ENCODE measurements around the gene ACSS3. TPM values are rescaled to one million over a fixed set of nuclear protein-coding genes. Genes with fewer than 3 reads are reported as not detected.

ACSS3 gene
- total RNA-seq, 1 donor = 26.8 TPM

DNA sequence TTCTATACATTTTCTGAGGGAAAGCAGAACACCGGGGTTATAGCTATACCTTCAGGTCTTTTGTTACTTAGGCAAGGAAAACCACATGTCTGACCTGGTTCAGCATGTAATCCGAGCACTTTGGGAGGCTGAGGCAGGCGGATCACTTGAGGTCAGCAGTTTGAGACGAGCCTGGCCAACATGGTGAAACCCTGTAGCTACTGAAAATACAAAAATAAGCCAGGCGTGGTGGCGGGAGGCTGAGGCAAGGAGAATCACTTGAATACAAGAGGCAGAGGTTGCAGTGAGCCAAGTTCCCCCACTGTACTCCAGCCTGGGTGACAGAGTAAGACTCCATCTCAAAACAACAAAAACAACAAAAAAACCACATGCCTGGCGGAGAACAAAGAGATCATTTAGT is 177.6 kb downstream of the ACSS3 start:
- TF ChIP-seq, protein P1, sequence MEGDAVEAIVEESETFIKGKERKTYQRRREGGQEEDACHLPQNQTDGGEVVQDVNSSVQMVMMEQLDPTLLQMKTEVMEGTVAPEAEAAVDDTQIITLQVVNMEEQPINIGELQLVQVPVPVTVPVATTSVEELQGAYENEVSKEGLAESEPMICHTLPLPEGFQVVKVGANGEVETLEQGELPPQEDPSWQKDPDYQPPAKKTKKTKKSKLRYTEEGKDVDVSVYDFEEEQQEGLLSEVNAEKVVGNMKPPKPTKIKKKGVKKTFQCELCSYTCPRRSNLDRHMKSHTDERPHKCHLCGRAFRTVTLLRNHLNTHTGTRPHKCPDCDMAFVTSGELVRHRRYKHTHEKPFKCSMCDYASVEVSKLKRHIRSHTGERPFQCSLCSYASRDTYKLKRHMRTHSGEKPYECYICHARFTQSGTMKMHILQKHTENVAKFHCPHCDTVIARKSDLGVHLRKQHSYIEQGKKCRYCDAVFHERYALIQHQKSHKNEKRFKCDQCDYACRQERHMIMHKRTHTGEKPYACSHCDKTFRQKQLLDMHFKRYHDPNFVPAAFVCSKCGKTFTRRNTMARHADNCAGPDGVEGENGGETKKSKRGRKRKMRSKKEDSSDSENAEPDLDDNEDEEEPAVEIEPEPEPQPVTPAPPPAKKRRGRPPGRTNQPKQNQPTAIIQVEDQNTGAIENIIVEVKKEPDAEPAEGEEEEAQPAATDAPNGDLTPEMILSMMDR (IDR thresholded peaks at IDR 0.05; ENCODE audit: insufficient read depth, low read depth, low read length) = no peak
- no peak overlapping the region for H3K4me3 ChIP-seq (ENCODE audit: low read depth, low read length)
- no peak for DNase-seq (ENCODE audit: low read depth)

DNA sequence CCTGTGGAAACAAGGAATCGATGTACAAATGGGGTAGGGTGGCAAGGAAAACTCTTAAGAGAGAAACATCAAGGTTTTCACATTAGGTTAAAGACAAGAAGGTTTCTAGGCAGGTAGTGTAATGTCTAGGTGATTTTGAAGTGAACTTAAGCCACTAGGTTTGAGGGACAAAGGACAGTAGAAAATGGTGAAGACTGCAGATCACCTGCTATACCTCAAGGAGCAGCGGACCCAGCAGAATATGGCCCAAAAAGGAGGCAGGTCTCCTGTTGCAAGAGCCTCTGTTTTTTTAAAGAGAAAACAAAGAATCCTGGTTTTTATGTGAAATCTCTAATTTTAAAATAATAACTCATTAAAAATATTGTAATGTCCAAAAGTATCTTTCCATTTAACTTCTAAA is 178.1 kb downstream of the ACSS3 start:
- H3K4me3 ChIP-seq (ENCODE audit: low read depth, low read length) = no peak overlapping the region
- TF ChIP-seq, protein P1 (IDR thresholded peaks at IDR 0.05; ENCODE audit: insufficient read depth, low read depth, low read length) = no peak
- DNase-seq (ENCODE audit: low read depth) = no peak

DNA sequence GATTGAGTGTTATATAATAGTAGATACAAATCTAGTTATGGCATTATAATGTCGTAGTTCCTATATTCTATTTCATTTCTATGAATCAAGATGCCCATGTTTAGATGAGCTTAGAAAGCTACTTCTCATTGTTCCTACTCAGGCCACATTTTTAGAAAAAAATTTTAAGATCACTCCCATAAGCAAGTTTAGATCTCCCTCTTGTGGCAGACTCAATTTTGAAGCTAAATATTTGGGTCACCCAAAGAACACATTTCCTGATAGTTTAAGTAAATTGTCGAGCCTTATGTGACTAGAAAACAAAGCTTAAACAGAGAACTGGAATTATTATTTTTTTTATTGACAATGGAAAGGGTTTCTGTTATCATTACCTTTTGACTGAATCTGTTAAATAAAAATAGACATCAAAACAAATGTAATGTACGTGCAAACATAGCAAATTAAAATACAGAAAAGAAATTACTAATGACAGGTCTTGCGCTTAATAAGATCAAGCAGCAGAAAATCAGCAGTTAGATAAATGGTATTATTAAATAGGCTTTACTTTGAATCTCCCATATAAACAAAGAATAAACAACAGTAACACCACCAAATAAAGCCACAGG is 180.2 kb downstream of the ACSS3 start:
- no peak overlapping the region for H3K4me3 ChIP-seq (ENCODE audit: low read depth, low read length)
- peak; percentile 54 for DNase-seq (ENCODE audit: low read depth)
- TF ChIP-seq, protein P1 (IDR thresholded peaks at IDR 0.05; ENCODE audit: insufficient read depth, low read depth, low read length) = peak; percentile 57

DNA sequence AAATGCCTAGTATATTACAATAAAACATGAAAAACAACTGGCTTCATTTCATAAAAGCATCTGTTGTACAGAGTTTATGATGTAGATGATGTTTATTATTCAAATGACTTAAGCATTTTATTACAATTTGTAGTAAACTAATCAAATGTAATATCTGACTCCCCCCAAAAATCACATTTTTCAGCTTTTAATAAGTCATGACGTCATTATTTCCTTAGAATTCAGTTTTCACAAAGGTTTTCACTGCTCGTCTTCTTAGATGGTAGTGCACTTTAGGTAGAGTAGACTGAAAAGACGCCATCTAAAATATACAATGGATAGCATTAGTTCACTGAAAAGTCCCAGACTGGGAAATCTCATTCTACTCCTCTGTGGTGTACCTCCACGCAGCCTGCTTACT is 181.5 kb downstream of the ACSS3 start:
- DNase-seq (ENCODE audit: low read depth) = no peak
- TF ChIP-seq, protein P1 (IDR thresholded peaks at IDR 0.05; ENCODE audit: insufficient read depth, low read depth, low read length) = no peak

DNA sequence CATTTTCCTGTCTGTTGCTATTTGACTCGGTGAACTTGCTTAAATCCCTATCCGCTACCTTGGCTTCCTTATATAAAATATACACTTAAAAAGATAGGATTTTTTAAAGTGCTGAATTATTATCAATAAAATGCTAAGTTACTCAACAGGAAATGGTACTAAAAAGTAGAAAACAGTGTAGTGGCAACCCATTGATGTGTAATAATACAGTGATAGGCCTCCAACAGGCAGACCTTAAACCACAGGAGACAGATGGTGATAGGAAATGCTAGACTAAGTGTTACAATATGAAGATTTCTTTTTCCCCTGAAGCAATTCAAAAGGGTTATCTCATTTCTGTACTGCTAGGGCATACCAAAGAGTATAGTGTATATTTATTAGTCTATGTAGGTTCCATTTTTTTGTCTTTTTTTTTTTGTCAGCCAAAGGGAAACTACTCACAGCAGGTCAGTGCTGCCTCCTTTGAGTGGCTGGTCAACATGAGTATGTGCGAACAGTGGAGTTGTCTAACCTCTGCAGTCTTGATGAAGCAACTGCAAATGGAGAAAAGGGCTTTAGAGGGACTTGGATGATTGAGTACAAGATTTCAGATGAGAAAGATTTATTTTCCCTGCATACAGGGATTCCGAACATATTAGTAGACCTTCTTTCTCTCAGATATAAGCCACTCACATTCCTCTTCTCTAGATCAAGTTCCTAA is 183.8 kb downstream of the ACSS3 start:
- TF ChIP-seq, protein P1 (IDR thresholded peaks at IDR 0.05; ENCODE audit: insufficient read depth, low read depth, low read length) = no peak
- no peak overlapping the region for H3K4me3 ChIP-seq (ENCODE audit: low read depth, low read length)
- DNase-seq (ENCODE audit: low read depth) = no peak

More for the DNA sequence above, 181.5 kb downstream of the ACSS3 start:
- no peak overlapping the region for H3K4me3 ChIP-seq (ENCODE audit: low read depth, low read length)

DNA sequence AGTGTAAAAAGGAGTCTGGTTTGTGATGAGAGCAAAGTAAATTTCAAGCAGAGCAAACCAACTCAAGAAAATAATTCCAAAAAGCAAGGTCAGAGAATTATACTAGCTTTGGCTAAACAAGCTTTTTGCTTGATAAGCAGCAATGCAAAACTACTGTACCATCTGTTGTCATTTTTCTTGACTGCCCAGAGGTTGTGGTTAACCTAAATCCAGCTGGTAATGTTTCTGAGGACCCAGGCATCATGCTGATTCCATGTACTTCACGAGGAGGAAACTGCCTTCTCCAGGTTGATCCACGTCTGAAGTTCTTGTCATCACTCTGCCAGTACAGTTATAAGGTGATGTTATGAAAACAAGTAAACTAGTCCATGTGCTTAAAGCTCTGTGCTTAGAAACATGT is 185.2 kb downstream of the ACSS3 start:
- H3K4me3 ChIP-seq (ENCODE audit: low read depth, low read length) = no peak overlapping the region
- TF ChIP-seq, protein P1 (IDR thresholded peaks at IDR 0.05; ENCODE audit: insufficient read depth, low read depth, low read length) = no peak
- no peak for DNase-seq (ENCODE audit: low read depth)

Data from fibroblast of villous mesenchyme (primary cell).